GM12878 (cell line): ENCODE data around the gene MGAT3. TPM values are rescaled to one million over a fixed set of nuclear protein-coding genes. Genes with fewer than 3 reads are reported as not detected.
A peak's percentile ranks its signal among the peaks of the same experiment; 100 is the strongest.

Experiments
- ATAC-seq: fragments of 200-7000 bp; cut with Tn5 transposase; 3 replicates; pipeline ENCODE4 v1.9.1; 2020; ENCODE audit warnings: mild to moderate bottlenecking, moderate library complexity
- BruUV-seq: library from RNA; stranded (reverse); fragments of 400-500 nt; replicated peaks from 2 replicates; lab custom pipeline; 2021; lab: Mats Ljungman, UMichigan
- CTCF ChIA-PET: fragments of 300-600 bp; sonication (Branson Sonifier 250); formaldehyde crosslinking; extraction: SDS; loops from one replicate; lab custom pipeline; 2021; ENCODE audit warnings: inconsistent platforms; lab: Yijun Ruan, JAX
- POLR2A ChIA-PET: fragments of 350-600 bp; formaldehyde crosslinking; extraction: SDS; loops from one replicate; lab custom pipeline; 2021; ENCODE audit warnings: inconsistent platforms; lab: Charles Lee
- RAD21 ChIA-PET: fragments of 300-600 bp; sonication (Branson Sonifier 250); formaldehyde crosslinking; loops from one replicate; lab custom pipeline; 2023; ENCODE audit warnings: antibody characterized with exemption; ENCODE audit not compliant: unreplicated experiment; lab: Charles Lee
- SMC1A ChIA-PET: fragments of 300-600 bp; sonication (Branson Sonifier 250); formaldehyde crosslinking; loops from one replicate; lab custom pipeline; 2023; ENCODE audit not compliant: unreplicated experiment, uncharacterized antibody; lab: Charles Lee
- DNase-seq: peaks from one replicate; pipeline ENCODE4 v3.0.0-alpha.2; 2011; ENCODE audit warnings: low read depth, low spot score
- FAIRE-seq: peaks from 3 replicates; lab custom pipeline; 2011; peaks lifted over from hg19 to GRCh38; lab: Jason Lieb, UNC
- H2AFZ ChIP-seq: 2 replicates; pipeline ENCODE4 v1.6.0; 2011; ENCODE audit warnings: low read depth, low read length, control low read depth; ENCODE audit not compliant: control insufficient read depth
- H3K27ac ChIP-seq: 2 replicates; pipeline ENCODE4 v1.5.1; 2011; ENCODE audit warnings: control low read depth; ENCODE audit not compliant: control insufficient read depth, insufficient read depth
- H3K27me3 ChIP-seq, 2 experiments: replicated peaks in 1 of 2; 2 replicates each; pipeline versions ENCODE4 v1.6.0 to v1.6.1; 2011; ENCODE audit warnings: low read length in 1 of 2; ENCODE audit not compliant: control insufficient read depth in 2 of 2, insufficient read depth in 2 of 2
- H3K36me3 ChIP-seq, 2 experiments: 2 replicates each; pipeline ENCODE4 v1.5.1; 2011; ENCODE audit warnings: low read length in 1 of 2; ENCODE audit not compliant: control insufficient read depth in 2 of 2, insufficient read depth in 2 of 2
- H3K4me1 ChIP-seq: 2 replicates; pipeline ENCODE4 v1.6.1; 2011; ENCODE audit warnings: mild to moderate bottlenecking, low read length, moderate library complexity, mixed read lengths; ENCODE audit not compliant: control insufficient read depth, insufficient read depth
- H3K4me2 ChIP-seq: 2 replicates; pipeline ENCODE4 v1.6.0; 2011; ENCODE audit warnings: control low read depth; ENCODE audit not compliant: control insufficient read depth, insufficient read depth
- H3K4me3 ChIP-seq: fragments of 200-600 bp; sonication (generic); 2 replicates; pipeline ENCODE4 v1.5.1; 2016
- H3K79me2 ChIP-seq: 2 replicates; pipeline ENCODE4 v1.6.0; 2011; ENCODE audit warnings: low read length; ENCODE audit not compliant: control insufficient read depth, insufficient read depth
- H3K9ac ChIP-seq: 2 replicates; pipeline ENCODE4 v1.8.0; 2011; ENCODE audit warnings: low read length, control low read depth, mixed read lengths; ENCODE audit not compliant: control insufficient read depth, insufficient read depth
- H3K9me3 ChIP-seq: replicated peaks from 3 replicates; pipeline ENCODE4 v1.5.1; 2011; ENCODE audit warnings: mild to moderate bottlenecking, low read length; ENCODE audit not compliant: control insufficient read depth, insufficient read depth
- H4K20me1 ChIP-seq: 2 replicates; pipeline ENCODE4 v1.6.0; 2011; ENCODE audit not compliant: control insufficient read depth, insufficient read depth
- BRCA1 ChIP-seq: IDR thresholded peaks from 2 replicates; pipeline ENCODE4 v1.6.1; 2011; ENCODE audit warnings: low read depth, low read length, improper control_type of control experiment
- CBFB ChIP-seq: IDR thresholded peaks from 2 replicates; pipeline ENCODE4 v1.6.1; 2016; ENCODE audit warnings: antibody characterized with exemption, low read depth
- CHD4 ChIP-seq: fragments of 200-600 bp; sonication (generic); IDR thresholded peaks from 2 replicates; pipeline ENCODE4 v1.6.1; 2016; ENCODE audit warnings: mild to moderate bottlenecking
- FOXK2 ChIP-seq: fragments of 450-650 bp; IDR thresholded peaks from 2 replicates; pipeline ENCODE4 v1.6.1; 2017; ENCODE audit warnings: mild to moderate bottlenecking, moderate library complexity
- JUND ChIP-seq: IDR thresholded peaks from 2 replicates; pipeline ENCODE4 v1.6.1; 2012; ENCODE audit warnings: low read depth, mild to moderate bottlenecking, low read length, improper control_type of control experiment, moderate library complexity
- KAT2A ChIP-seq: conservative IDR thresholded peaks from 2 replicates; pipeline ENCODE4 v1.6.1; 2011; ENCODE audit warnings: low read depth, low read length; ENCODE audit not compliant: control insufficient read depth
- NRF1 ChIP-seq: conservative IDR thresholded peaks from 2 replicates; pipeline ENCODE4 v1.6.1; 2011; ENCODE audit warnings: mild to moderate bottlenecking, low read depth, low read length, improper control_type of control experiment
- PML ChIP-seq: IDR thresholded peaks from 2 replicates; pipeline ENCODE4 v1.6.1; 2012; ENCODE audit warnings: low read length, inconsistent platforms
- RB1 ChIP-seq: fragments of 450-650 bp; formaldehyde crosslinking; IDR thresholded peaks from 2 replicates; pipeline ENCODE4 v1.6.1; 2017; ENCODE audit warnings: mild to moderate bottlenecking, borderline replicate concordance
- SMAD5 ChIP-seq: IDR thresholded peaks from 2 replicates; pipeline ENCODE4 v1.6.1; 2016; ENCODE audit warnings: antibody characterized with exemption, low read depth
- SPI1 ChIP-seq: IDR thresholded peaks from 2 replicates; pipeline ENCODE4 v1.6.1; 2011; ENCODE audit warnings: low read depth, mild to moderate bottlenecking, low read length, moderate library complexity, borderline replicate concordance; ENCODE audit not compliant: insufficient read depth
- TAF1 ChIP-seq: IDR thresholded peaks from 2 replicates; pipeline ENCODE4 v1.6.1; 2011; ENCODE audit warnings: mild to moderate bottlenecking, low read depth, low read length, borderline replicate concordance
- WGBS: methylation state at CpG from one replicate; pipeline ENCODE4 v1.1.6; 2016; ENCODE audit warnings: low lambda C conversion rate; ENCODE audit not compliant: insufficient replicate concordance, insufficient coverage; ENCODE audit errors: missing lambda C conversion rate; 5-methylcytosine and 5-hydroxymethylcytosine counted together
- in situ Hi-C: fragments of 300-500 bp; cut with MboI; formaldehyde crosslinking; loops from 9 replicates; pipeline ENCODE4 v1.14.3; 2018; ENCODE audit warnings: mixed read lengths
- intact Hi-C: fragments of 100-400 bp; cut with micrococcal nuclease; formaldehyde crosslinking; loops from one replicate; pipeline ENCODE4 v1.14.2; 2022; ENCODE audit not compliant: unreplicated experiment
- polyA plus RNA-seq, 11 experiments: library from polyadenylated mRNA; depleted of rRNA in 4 of 11; unstranded in 6 of 11; stranded (reverse) in 5 of 11; fragments of >200 nt; fragmentation: Nextera tagmentation in 4 of 11; fragmentation: Illumina TruSeq in 1 of 11; extraction: Ambion mirVana in 4 of 11; extraction: Trizol in 1 of 11; gene quantifications; 1 replicate in 1 of 11; 2 replicates in 10 of 11; pipeline versions ENCODE4 v1.2.1 to v1.2.3, GENCODE V29; 2011 to 2016; ENCODE audit warnings: inconsistent platforms in 2 of 11, missing spikeins in 2 of 11, low read depth in 1 of 11
- total RNA-seq, 4 experiments: library from RNA; depleted of rRNA in 3 of 4; stranded (reverse); fragments of >200 nt in 3 of 4; fragmentation: Illumina TruSeq in 1 of 4; extraction: Trizol in 1 of 4; gene quantifications; 2 replicates each; pipeline versions ENCODE4 v1.2.1 to v1.2.3, GENCODE V29; 2013 to 2021
- TF ChIP-seq, protein P1 (sequence below): fragments of 450-650 bp; IDR thresholded peaks from 2 replicates; pipeline ENCODE4 v1.6.1; 2017; ENCODE audit warnings: mild to moderate bottlenecking, moderate library complexity
- TF ChIP-seq, protein P2 (sequence below): IDR thresholded peaks from 2 replicates; pipeline ENCODE4 v1.6.1; 2012; ENCODE audit warnings: low read depth, low read length, improper control_type of control experiment
- TF ChIP-seq, protein P3 (sequence below): IDR thresholded peaks from 2 replicates; pipeline ENCODE4 v1.6.1; 2011; ENCODE audit warnings: borderline replicate concordance, low read depth, mild to moderate bottlenecking, moderate library complexity, mixed read lengths, low read length; ENCODE audit not compliant: insufficient read depth; ENCODE audit errors: extremely low read length
- TF ChIP-seq, protein P4 (sequence below): IDR thresholded peaks from 2 replicates; pipeline ENCODE4 v1.6.1; 2012; ENCODE audit warnings: low read depth, low read length, improper control_type of control experiment

MGAT3 gene
- total and polyA plus RNA-seq, 10 of the 15 experiments (the other 5 are each of a cell fraction or from before 2014, with no cell fraction given): 0.32 to 40.2 (median 11.9) TPM

DNA sequence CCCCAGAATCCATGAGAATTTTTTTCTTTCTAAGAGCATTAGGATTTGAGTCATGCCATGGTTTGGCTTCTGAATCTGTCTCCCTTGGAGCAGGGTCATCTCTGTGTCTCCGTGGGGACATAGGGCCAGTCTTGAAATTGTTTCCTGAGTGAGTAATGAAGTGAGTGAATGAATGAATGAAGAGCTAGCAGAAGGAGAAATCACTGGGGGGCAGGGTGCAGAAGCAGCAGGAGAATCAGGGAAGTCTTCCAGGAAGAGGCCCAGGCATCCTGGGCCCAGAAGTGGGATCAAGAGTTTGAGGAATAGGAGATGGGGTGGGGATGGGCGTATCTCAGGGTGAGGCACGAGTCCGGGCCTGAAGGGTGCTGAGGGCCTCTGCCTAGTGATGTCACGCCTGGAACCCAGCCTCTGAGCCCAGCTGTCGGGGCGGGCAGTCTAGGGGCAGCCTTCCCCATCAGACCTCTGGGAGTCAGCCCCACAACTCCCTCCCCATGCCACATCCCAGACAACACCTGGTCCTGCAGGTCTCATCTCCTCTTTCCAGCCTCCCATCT, 12.5 kb upstream of the MGAT3 start (continued):
- TF ChIP-seq, protein P1, sequence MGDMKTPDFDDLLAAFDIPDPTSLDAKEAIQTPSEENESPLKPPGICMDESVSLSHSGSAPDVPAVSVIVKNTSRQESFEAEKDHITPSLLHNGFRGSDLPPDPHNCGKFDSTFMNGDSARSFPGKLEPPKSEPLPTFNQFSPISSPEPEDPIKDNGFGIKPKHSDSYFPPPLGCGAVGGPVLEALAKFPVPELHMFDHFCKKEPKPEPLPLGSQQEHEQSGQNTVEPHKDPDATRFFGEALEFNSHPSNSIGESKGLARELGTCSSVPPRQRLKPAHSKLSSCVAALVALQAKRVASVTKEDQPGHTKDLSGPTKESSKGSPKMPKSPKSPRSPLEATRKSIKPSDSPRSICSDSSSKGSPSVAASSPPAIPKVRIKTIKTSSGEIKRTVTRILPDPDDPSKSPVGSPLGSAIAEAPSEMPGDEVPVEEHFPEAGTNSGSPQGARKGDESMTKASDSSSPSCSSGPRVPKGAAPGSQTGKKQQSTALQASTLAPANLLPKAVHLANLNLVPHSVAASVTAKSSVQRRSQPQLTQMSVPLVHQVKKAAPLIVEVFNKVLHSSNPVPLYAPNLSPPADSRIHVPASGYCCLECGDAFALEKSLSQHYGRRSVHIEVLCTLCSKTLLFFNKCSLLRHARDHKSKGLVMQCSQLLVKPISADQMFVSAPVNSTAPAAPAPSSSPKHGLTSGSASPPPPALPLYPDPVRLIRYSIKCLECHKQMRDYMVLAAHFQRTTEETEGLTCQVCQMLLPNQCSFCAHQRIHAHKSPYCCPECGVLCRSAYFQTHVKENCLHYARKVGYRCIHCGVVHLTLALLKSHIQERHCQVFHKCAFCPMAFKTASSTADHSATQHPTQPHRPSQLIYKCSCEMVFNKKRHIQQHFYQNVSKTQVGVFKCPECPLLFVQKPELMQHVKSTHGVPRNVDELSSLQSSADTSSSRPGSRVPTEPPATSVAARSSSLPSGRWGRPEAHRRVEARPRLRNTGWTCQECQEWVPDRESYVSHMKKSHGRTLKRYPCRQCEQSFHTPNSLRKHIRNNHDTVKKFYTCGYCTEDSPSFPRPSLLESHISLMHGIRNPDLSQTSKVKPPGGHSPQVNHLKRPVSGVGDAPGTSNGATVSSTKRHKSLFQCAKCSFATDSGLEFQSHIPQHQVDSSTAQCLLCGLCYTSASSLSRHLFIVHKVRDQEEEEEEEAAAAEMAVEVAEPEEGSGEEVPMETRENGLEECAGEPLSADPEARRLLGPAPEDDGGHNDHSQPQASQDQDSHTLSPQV: no peak
- no peak for TF ChIP-seq NRF1
- TF ChIP-seq, all 136 proteins: peak for 1

DNA sequence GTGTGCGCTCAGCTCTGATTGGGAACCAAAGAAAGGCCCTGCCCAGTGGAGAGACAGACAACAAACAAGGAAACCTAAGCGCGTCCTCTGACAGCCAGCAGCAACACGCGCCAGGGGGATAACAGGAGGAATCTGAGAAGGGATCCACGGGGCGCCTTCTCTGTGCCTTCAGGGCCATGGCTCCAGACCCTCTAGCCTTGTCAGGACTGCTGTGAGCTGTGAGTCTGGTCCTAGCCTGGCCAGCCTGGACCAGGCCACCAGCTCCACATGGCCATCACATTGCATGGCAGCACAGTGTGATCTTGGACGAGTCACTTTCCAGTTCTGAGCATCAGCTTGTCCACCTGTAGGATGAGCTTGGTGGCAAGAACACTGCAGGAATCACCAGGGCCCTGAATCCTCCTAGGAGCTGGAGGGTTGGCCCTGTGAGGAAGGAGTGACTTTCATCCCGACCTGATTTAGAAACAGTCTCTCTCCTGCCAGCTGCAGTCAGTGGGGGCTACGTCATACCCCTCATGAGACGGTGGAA, 11.8 kb upstream of the MGAT3 start:
- BruUV-seq: no TSS peak
- TF ChIP-seq RB1 (no peak), SMAD5 (no peak), JUND (no peak), CHD4 (no peak), KAT2A (no peak), CBFB (no peak), BRCA1 (no peak), PML (no peak), TAF1 (no peak), SPI1 (no peak), FOXK2 (no peak)
- TF ChIP-seq, protein P2, sequence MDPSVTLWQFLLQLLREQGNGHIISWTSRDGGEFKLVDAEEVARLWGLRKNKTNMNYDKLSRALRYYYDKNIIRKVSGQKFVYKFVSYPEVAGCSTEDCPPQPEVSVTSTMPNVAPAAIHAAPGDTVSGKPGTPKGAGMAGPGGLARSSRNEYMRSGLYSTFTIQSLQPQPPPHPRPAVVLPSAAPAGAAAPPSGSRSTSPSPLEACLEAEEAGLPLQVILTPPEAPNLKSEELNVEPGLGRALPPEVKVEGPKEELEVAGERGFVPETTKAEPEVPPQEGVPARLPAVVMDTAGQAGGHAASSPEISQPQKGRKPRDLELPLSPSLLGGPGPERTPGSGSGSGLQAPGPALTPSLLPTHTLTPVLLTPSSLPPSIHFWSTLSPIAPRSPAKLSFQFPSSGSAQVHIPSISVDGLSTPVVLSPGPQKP: no peak
- TF ChIP-seq, protein P3, sequence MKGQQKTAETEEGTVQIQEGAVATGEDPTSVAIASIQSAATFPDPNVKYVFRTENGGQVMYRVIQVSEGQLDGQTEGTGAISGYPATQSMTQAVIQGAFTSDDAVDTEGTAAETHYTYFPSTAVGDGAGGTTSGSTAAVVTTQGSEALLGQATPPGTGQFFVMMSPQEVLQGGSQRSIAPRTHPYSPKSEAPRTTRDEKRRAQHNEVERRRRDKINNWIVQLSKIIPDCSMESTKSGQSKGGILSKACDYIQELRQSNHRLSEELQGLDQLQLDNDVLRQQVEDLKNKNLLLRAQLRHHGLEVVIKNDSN: no peak
- TF ChIP-seq, protein P4, sequence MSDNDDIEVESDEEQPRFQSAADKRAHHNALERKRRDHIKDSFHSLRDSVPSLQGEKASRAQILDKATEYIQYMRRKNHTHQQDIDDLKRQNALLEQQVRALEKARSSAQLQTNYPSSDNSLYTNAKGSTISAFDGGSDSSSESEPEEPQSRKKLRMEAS: no peak

More for the DNA sequence above, 11.8 kb upstream of the MGAT3 start:
- H3K27me3 ChIP-seq: no peaks in the 10 kb centered on the region
- ATAC-seq (no peak), FAIRE-seq (no peak), DNase-seq (no peak)
- peak overlapping the region; percentile 94; the same call in 1 of the 2 replicates for H3K9ac ChIP-seq
- in situ Hi-C loops: no loop called here
- no peaks in the 10 kb centered on the region for H3K36me3 ChIP-seq
- ChIA-PET POLR2A (interaction anchor here (0.9 to 4.7 kb wide), 5 partner anchors 9 to 599 kb away, joined by 3 to 28 read pairs (median 3); no protein-coding TSS in a partner anchor), SMC1A (interaction anchor here (1.0 to 5.9 kb wide), 5 partner anchors 9 to 93 kb away, joined by 3 to 50 read pairs (median 3); no protein-coding TSS in a partner anchor), CTCF (interaction anchor here (0.9 to 5.8 kb wide), 10 partner anchors 8 to 327 kb away, joined by 3 to 27 read pairs (median 4); partner anchors contain the start of gene TAB1), RAD21 (interaction anchor here (1.0 to 6.9 kb wide), 3 partner anchors 18 to 113 kb away, joined by 3 to 57 read pairs (median 9); partner anchors contain the start of gene ATF4)
- H3K27ac ChIP-seq: peak overlapping the region; percentile 92
- H3K9me3 ChIP-seq: no peaks in the 10 kb centered on the region
- H4K20me1 ChIP-seq: no peaks in the 10 kb centered on the region
- no peak overlapping the region; the same call in 1 of the 2 replicates for H3K4me2 ChIP-seq
- WGBS: 94% methylated on average over 11 of the region's 11 CpGs
- H3K4me3 ChIP-seq: no peak overlapping the region
- no peak overlapping the region for H2AFZ ChIP-seq
- H3K4me1 ChIP-seq: peaks cover 74% of the 10 kb centered on the region
- H3K79me2 ChIP-seq: peaks cover 25% of the 10 kb centered on the region
- intact Hi-C loops: loop anchor here (5.0 kb wide), 1 partner anchor 77 kb away; the partner anchor contains the start of gene ATF4
